ENCODE results near the gene AP5Z1.
"Not testable (repeated sequence)": the region's sequence is repeated elsewhere in the genome, so short reads cannot be mapped to it uniquely, and the experiment has no call there.

The AP5Z1 gene

DNA sequence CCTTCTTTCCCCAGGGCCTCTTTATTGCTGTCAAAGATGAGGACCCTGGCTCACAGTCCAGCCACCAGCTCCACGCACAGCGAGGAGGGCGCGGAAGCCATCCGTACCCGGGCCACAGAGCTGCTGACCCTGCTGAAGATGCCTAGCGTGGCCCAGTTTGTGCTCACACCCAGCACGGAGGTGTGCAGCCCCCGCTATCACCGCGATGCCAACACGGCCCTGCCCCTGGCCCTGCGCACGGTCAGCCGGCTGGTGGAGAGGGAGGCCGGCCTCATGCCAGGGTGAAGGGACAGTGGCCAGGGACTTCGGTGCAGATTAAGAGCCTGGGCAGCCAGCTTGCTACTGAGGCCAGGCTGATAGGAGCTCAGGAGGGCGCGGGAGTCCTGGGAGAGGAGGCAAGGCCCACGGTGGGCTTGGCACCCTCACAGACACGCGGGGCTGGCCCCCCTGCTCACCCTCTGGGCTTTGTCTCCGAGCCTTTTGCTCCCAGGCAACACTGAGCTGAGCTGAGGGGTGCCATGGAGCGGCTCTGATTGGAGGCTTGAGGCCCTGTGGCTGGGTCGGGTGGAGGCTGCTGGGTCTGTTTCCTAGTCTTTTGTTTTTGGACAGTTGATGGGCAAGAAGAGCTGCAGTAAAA is 15.8 kb downstream of the AP5Z1 start:
- TF ChIP-seq, protein P1, sequence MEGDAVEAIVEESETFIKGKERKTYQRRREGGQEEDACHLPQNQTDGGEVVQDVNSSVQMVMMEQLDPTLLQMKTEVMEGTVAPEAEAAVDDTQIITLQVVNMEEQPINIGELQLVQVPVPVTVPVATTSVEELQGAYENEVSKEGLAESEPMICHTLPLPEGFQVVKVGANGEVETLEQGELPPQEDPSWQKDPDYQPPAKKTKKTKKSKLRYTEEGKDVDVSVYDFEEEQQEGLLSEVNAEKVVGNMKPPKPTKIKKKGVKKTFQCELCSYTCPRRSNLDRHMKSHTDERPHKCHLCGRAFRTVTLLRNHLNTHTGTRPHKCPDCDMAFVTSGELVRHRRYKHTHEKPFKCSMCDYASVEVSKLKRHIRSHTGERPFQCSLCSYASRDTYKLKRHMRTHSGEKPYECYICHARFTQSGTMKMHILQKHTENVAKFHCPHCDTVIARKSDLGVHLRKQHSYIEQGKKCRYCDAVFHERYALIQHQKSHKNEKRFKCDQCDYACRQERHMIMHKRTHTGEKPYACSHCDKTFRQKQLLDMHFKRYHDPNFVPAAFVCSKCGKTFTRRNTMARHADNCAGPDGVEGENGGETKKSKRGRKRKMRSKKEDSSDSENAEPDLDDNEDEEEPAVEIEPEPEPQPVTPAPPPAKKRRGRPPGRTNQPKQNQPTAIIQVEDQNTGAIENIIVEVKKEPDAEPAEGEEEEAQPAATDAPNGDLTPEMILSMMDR (IDR thresholded peaks at IDR 0.05; ENCODE audit: control insufficient read depth, extremely low read depth, insufficient read depth): no peak
- no peak for DNase-seq (ENCODE audit: low read depth)
- no peak overlapping the region for H3K4me3 ChIP-seq (ENCODE audit: low read depth, low read length)

DNA sequence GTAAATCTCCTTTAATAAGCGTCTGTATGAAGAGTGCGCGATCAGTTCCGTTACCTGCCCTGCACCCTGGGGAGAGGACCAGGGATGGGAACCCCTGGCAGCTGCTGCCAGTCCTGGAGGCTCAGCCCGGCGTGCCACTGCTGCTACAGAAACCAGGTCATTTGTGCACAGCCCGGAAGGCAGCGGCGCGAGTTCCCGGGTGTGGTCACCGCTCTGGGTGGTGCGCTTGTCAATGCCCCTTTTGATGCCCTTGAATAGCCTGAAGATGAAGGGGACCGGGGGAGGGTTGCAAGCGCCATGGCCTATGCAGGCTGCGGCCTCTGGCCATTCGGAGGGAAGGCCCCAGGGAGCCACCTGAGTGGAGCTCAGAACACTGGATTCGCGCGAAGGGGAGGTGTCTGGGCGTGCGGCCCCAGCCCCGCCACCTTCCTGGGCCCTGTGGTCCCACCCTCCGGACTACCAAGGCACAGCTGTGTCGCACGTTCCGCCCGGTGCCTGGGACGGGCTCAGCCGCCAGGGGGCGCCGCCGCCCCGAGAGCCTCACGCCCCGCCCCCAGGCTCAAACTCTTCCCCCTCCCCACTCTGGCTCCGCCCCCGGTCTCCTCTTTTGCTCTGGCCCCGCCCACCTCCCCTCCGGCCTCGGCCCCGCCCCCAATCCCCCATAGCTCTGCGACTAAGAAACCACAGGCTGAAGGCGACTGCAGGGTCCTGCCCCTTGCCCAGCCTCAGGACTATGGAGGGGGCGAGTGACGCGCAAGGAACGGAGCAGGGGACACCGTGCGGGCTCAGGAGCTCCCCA is 16.5 kb downstream of the AP5Z1 start:
- H3K4me3 ChIP-seq (ENCODE audit: low read depth, low read length): no peak overlapping the region

DNA sequence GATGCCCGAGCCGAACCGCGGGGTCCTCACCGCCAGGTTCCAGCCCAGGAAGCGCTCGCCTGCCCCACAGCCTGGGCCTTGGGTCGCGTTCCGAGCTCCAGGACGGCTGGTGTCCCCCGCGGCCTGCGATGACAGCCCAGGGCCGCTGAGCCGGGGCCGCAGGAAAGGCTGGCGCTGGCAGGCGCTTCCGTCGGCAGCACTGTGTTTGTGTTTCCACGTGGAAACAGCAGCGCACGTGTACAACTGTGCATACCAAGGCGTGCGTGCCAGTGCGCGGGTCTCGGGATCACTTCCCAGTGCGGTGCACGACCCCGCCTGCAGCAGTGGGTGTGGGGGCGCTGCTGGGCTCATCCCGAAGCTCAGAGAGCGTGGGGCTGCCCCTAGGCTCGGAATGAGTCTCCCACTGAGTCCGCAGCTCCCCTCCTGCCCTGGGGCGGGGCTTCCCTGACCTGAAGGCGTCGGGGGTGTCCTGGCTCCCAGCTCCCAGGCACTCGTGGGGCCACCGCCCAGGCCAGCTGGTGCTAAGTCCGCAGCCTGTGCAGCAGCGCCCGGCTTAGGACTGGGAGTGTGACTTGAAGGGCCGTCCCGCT is 17.2 kb downstream of the AP5Z1 start:
- TF ChIP-seq, protein P1 (IDR thresholded peaks at IDR 0.05; ENCODE audit: control insufficient read depth, extremely low read depth, insufficient read depth): no peak
- DNase-seq (ENCODE audit: low read depth): no peak

More for the DNA sequence above, 16.5 kb downstream of the AP5Z1 start:
- TF ChIP-seq, protein P1 (IDR thresholded peaks at IDR 0.05; ENCODE audit: control insufficient read depth, extremely low read depth, insufficient read depth): peak; percentile 36; the same call in 1 of the 2 replicates
- DNase-seq (ENCODE audit: low read depth): no peak

DNA sequence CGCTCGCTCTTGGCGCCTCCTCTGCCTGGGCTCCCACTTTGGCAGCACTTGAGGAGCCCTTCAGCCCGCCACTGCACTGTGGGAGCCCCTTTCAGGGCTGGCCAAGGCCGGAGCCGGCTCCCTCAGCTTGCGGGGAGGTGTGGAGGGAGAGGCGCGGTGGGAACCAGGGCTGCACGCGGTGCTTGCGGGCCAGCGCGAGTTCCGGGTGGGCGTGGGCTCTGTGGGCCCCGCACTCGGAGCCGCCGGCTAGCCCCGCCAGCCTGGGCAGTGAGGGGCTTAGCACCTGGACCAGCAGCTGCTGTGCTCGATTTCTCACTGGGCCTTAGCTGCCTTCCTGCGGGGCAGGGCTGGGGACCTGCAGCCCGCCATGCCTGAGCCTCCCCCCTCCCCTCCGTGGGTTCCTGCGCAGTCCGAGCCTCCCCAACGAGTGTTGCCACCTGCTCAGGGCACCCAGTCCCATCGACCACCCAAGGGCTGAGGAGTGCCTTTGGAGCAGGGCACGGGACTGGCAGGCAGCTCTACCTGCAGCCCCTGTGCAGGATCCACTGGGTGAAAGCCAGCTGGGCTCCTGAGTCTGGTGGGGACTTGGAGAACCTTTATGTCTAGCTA is 18.1 kb downstream of the AP5Z1 start:
- H3K4me3 ChIP-seq (ENCODE audit: low read depth, low read length); DNase-seq (ENCODE audit: low read depth): not testable (repeated sequence)

More for the DNA sequence above, 17.2 kb downstream of the AP5Z1 start:
- H3K4me3 ChIP-seq (ENCODE audit: low read depth, low read length): no peak overlapping the region

DNA sequence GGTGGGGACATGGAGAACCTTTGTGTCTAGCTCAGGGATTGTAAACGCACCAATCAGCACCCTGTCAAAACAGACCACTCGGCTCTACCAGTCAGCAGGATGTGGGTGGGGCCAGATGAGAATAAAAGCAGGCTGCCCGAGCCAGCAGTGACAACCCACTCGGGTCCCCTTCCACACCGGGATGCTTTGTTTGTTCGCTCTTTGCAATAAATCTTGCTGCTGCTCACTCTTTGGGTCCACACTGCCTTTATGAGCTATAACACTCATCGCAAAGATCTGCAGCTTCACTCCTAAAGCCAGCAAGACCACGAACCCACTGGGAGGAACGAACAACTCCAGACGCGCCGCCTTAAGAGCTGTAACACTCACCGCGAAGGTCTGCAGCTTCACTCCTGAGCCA is 18.7 kb downstream of the AP5Z1 start:
- H3K4me3 ChIP-seq (ENCODE audit: low read depth, low read length); DNase-seq (ENCODE audit: low read depth): not testable (repeated sequence)

DNA sequence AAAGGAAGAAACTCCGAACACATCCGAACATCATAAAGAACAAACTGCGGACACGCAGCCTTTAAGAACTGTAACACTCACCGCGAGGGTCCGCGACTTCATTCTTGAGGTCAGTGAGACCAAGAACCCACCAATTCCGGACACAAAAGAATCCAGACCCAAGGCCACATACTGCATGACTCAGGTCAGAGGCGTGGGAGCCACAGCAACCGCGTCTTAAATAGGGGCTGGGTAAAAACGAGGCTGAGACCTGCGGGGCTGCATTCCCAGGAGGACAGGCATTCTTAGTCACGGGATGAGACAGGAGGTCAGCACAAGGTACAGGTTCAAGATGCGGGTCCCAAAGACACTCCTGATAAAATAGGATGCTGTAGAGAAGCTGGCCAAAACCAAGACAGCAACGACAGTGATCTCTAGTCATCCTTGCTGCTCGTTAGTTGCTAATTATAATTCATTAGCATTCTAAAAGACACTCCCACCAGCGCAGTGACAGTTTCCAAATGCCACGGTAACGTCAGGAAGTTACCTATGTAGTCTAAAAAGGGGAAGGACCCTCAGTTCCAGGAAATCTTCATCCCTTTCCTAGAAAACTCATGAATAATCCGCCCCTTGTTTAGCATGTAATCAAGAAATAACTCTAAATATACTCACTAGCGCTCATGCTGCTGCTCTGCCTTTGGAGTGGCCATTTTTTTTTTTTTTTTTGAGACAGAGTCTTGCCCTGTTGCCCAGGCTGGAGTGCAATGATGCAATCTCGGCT is 19.3 kb downstream of the AP5Z1 start:
- no peak for DNase-seq (ENCODE audit: low read depth)
- TF ChIP-seq, protein P1 (IDR thresholded peaks at IDR 0.05; ENCODE audit: control insufficient read depth, extremely low read depth, insufficient read depth): no peak
- H3K4me3 ChIP-seq (ENCODE audit: low read depth, low read length): no peak overlapping the region

DNA sequence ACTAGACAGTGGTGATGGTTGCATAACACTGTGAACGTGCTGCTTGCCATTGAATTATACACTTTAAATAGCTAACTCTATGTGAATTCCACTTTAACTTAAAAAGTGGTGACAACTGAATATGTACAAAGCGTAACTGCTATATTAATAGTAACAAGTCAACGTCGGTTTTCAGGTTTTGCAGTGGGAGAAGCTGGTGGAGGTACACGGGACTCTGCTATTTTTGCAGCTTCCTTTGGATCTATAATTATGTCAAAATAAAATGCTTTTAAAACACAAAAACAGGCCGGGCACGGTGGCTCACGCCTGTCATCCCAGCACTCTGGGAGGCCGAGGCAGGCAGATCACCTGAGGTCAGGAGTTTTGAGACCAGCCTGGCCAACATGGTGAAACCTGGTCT is 21.0 kb downstream of the AP5Z1 start:
- H3K4me3 ChIP-seq (ENCODE audit: low read depth, low read length): no peak overlapping the region
- TF ChIP-seq, protein P1 (IDR thresholded peaks at IDR 0.05; ENCODE audit: control insufficient read depth, extremely low read depth, insufficient read depth): no peak
- DNase-seq (ENCODE audit: low read depth): no peak
